Lung microvascular endothelial cell (primary cell): ENCODE measurements around the gene SMARCD3. TPM values are rescaled to one million over a fixed set of nuclear protein-coding genes. Genes with fewer than 3 reads are reported as not detected.

Experiments
- total RNA-seq: library from RNA; depleted of rRNA; stranded (reverse); fragments of >200 nt; gene quantifications from 2 replicates; pipeline ENCODE4 v1.2.1, GENCODE V29; 2014

The SMARCD3 gene
- total RNA-seq, 1 donor from 2014 or later: 0.79 TPM

Other genes with a start within 250 kb of the SMARCD3 start
- gene ATG9B, start 224.2 kb downstream of the SMARCD3 start, total RNA-seq: under 0.01 TPM in 1 of 2 replicates, not detected in the other
- 10.2 and 10.3 TPM in 2 replicates for gene ABCB8, start 220.2 kb downstream of the SMARCD3 start, total RNA-seq
- gene ASIC3, start 200.2 kb downstream of the SMARCD3 start, total RNA-seq: under 0.01 and 0.40 TPM in 2 replicates
- gene CDK5, start 190.8 kb downstream of the SMARCD3 start, total RNA-seq: 15.9 and 17.4 TPM in 2 replicates
- 39.4 and 72.8 TPM in 2 replicates for gene SLC4A2, start 189.1 kb downstream of the SMARCD3 start, total RNA-seq
- 36.0 and 38.9 TPM in 2 replicates for gene FASTK, start 167.9 kb downstream of the SMARCD3 start, total RNA-seq
- gene TMUB1, start 165.2 kb downstream of the SMARCD3 start, total RNA-seq: 13.1 and 16.9 TPM in 2 replicates
- 35.1 and 62.5 TPM in 2 replicates for gene AGAP3, start 162.2 kb downstream of the SMARCD3 start, total RNA-seq
- not detected in 2 replicates for gene GBX1, start 81.0 kb downstream of the SMARCD3 start, total RNA-seq
- not detected in 2 replicates for gene ASB10, start 61.4 kb downstream of the SMARCD3 start, total RNA-seq
- gene H2BK1, start 38.2 kb downstream of the SMARCD3 start, total RNA-seq: not detected in 2 replicates
- gene ABCF2, start 21.5 kb downstream of the SMARCD3 start, total RNA-seq: 37.0 and 39.5 TPM in 2 replicates
- 31.2 and 31.7 TPM in 2 replicates for gene CHPF2, start 16.2 kb downstream of the SMARCD3 start, total RNA-seq
- 27.0 and 31.2 TPM in 2 replicates for gene NUB1, start 93.1 kb upstream of the SMARCD3 start, total RNA-seq
- gene WDR86, start 161.3 kb upstream of the SMARCD3 start, total RNA-seq: not detected in 2 replicates
- gene CRYGN, start 191.4 kb upstream of the SMARCD3 start, total RNA-seq: not detected in 2 replicates